GM19397 (cell line): ENCODE data around the gene TTC3.
A peak's percentile ranks its signal among the peaks of the same experiment; 100 is the strongest.

Experiments used
- ATAC-seq: cut with Tn5 transposase; IDR thresholded peaks from one replicate; pipeline ENCODE4 v1.9.1; 2021; ENCODE audit warnings: mild to moderate bottlenecking, moderate library complexity; ENCODE audit not compliant: unreplicated experiment

The TTC3 gene

GRCh38 chr21:37061926-37062592 lies 11.0 kb upstream of the TTC3 start:
- no peak for ATAC-seq

DNA sequence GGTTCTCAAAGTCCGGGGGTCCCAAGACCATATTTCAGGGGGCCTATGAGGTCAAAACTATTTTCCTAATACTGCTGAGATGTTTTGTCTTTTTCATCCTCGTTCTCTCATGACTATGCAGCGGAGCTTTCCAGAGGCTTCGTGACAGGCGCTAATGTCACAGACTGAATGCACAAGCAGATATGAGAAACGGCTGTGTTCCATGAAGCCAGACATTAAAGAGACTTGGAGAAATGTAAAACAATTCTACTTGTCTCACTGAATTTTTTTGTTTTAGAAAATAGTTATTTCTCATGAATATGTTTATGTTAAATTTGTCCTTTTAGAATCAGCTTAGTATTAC lies 10.5 kb upstream of the TTC3 start:
- no peak for ATAC-seq

DNA sequence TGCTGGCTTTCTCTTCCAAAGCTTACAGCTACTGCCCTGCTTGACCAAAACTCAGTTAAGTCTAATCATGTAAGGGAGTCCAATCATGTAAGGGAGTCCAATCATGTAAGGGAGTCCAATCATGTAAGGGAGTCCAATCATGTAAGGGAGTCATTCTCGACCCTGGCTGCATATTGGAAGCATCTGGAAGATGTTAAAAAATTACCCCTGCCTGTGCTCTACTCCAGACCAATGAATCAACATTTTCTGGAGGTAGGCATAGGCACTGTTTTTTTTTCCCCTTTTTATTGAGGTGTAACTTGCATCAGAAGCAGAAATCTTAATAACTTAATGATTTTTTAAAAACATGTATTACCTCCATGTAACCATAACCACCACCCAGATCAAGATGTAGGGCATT lies 9.6 kb upstream of the TTC3 start:
- ATAC-seq: no peak

DNA sequence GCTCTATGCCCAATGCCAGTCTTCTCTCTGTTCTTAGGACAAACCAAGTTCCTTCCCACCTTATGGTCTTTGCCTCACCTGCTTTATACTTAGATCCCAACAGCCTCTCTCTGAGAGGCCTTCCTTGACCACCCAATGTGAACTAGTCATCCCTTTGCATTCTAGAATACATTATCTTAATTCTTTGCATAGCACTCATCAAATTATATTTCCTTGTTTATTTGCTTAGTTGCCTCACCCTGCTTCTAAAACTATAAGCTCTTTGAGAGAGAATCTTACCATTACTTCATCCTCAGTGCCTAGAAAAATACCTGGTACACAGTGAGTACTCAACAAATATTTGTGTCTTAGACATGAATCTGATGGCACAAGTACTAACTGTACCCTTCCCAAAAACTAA lies 8.2 kb upstream of the TTC3 start:
- no peak for ATAC-seq

DNA sequence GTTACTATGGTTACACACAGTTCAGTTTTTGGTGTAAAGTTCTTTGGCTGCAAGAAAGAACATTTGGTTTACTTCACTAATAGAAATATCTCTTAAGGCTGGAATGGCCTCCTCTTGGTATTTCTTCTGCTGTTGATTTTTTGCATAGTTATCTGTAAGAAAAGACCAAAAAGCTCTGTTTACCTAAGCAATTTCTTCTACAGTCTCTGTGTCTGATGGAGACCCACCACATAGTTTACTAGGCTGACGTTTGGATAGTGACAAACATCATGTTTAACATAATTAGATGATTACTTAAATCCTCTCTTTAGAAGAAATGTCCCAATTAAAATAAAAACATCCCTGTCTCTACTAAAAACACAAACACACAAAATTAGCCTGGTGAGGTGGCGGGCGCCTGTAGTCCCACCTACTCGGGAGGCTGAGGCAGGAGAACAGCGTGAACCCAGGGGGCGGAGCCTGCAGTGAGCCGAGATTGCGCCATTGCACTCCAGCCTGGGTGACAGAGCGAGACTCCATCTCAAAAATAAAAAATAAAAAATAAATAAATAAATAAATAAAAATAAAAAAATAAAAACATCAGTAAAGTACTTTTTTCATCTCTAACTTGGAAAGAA lies 7.4 kb upstream of the TTC3 start:
- ATAC-seq: no peak

GRCh38 chr21:37071561-37072273 lies 1.3 kb upstream of the TTC3 start:
- ATAC-seq: no peak

DNA sequence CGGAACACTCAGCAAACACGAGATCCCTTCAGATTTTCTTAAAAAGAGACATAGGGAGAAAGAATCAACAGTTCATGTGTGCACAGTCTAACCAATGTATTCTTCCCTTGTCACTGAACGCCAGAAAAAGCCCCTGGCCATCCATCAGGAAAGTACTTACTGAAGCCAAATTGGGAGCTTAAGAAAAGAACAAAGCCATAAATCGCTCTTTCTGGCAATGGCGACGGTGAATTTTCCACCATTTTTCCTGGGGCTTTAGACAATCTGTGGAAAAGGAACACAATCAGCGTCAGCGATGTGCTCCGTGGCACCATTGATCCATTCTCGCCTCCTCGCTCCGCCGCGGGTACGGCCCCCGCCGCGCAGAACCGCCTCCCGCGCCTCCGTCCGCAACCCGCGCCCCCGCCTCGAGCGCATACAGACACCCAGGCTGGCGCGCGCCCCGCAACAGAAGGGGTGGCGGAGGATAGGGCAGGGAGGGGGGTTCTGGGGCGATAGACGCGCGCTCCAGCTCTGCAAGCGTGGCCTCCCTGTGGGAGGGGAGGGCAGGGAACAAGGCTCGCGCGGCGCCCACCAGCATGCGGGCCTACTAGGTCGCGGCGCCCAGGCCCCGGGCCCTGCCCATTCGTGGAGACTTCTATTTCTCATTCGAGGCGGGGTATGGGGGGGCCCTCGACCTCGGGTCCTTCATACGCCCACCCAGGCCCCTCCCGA lies 623 bp upstream of the TTC3 start:
- peak; percentile 38 for ATAC-seq

GRCh38 chr21:37073417-37074196 lies 553 bp downstream of the TTC3 start:
- peak; percentile 22 for ATAC-seq

DNA sequence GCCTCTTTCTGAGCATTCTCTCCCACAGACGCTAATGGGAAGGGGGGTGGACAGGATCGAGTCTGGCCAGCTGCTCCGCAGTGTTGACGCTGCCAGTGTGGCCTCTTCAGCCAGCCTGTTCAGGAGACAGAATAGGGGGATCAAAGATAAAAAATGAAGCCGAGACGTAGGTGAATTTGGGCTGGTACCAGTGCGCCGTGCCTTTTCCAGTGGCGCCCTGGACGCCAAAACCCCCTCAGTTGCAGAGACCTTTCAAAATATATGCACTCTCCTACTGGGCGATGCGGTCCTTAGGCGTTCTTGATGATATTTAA lies 1.1 kb downstream of the TTC3 start:
- no peak for ATAC-seq

DNA sequence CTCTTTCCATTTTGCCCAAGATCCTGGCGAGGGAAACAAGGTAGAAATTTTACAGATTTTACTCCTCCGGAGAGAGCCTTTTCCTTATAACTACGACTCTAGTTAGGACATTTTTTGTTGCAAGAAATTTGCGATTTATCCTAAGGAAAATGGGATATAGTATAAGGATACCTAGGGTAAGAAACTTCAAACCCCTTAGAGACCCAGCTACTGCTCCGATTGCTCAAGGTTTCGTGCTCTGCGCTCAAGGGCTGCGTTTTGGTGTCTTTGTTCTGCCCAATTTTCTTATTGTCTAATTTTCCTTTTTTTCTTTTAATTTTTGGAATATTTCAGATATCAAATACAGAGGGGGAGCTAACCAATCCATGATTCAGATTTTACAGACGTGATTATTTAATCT lies 1.5 kb downstream of the TTC3 start:
- ATAC-seq: no peak

GRCh38 chr21:37075214-37075770 lies 2.2 kb downstream of the TTC3 start:
- no peak for ATAC-seq

DNA sequence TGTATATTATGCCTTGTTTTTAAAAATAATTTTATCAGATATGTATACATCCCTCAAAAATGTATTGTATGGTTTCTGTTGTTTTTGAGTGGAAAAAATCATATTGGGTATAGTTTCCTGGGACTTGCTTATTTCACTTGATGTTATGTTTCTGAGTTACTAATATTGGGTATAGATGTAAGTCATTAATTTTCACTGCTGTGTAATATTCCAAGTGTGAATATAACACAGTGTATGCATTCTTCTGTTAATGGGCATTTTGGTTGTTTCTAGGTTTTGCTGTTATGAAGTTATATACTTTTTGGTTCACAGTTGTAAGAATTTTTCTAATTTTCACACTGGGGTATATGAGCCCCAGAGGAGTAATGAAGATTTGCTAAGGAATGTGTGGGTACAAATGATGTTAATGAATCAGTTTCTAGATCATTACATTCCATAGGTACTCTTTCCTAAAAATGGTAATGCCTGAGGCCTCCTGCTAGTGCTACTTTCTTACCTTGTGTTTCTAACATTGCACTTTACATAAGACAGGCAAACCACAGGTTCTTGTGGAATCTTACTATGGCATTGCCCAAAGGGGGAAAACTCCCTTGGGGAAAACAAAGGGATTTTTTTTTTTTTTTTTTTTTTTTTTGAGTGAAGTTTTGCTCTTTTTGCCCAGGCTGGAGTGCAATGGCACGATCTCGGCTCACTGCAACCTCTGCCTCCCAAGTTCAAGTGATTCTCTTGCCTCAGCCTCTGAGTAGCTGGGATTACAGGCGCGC lies 3.2 kb downstream of the TTC3 start:
- ATAC-seq: no peak

DNA sequence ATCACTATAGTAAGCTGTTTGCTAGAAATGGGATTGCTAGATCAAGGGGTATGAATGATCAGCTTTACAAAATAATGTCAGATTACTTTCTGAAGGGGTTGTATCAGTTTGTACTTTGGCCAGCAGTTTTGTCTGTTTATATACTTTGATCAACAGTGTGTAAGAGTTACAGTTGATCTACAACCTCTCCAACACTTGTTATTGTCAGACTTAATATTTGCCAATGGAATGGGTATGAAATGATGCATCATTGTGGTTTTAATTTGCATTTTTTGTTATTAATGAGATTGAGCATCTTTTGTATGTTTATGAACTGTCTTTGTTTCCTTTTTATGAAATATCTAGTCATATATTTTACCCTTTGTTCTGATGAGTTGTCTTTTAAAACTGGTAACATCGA lies 4.3 kb downstream of the TTC3 start:
- no peak for ATAC-seq

DNA sequence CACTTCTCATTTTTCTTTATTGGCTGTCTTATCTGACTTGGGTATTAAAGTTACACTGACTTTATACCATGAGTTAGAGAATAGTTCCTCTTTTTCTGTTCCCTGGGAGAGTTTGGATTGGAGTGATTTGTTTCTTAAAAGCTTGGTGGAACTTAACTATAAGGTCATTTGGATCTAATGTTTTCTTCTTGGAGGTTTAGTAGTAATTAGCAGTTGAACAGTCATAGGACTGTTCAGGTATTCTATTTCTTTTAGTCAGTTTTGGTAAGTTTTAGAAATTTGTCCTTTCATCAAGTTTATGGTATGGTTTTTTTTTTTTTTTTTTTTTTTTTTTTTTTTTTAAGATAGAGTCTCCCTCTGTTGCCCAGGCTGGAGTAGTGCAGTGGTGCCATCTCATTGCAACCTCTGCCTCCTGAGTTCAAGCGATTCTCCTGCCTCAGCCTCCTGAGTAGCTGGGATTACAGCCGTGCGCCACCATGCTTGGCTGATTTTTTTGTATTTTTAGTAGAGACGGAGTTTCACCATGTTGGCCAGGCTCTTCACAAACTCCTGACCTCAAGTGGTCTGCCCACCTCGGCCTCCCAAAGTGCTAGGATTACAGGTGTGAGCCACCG lies 6.3 kb downstream of the TTC3 start:
- ATAC-seq: no peak

GRCh38 chr21:37082375-37082774 lies 9.3 kb downstream of the TTC3 start:
- no peak for ATAC-seq

- no peak for ATAC-seq
Measured at GRCh38 chr21:37082856-37083528, 9.9 kb downstream of the TTC3 start.

DNA sequence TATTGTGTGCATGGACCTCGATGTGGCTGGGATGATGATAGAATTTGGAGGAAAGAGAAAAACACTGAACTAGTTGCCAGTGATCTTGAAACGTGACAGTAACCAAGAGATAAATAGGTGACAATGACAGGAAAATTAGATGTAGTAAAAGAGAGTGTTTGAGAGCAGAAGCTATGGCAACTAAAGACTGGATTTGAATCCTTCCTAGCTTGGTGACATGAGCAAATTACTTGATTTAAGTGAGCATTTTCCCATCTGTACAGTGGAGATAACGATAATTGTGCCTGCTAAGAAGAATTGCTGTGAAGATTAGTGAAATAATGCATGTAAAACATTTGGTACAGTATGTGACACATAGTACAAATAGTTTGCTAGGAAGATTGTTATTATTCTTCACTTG lies 12.7 kb downstream of the TTC3 start:
- no peak for ATAC-seq

DNA sequence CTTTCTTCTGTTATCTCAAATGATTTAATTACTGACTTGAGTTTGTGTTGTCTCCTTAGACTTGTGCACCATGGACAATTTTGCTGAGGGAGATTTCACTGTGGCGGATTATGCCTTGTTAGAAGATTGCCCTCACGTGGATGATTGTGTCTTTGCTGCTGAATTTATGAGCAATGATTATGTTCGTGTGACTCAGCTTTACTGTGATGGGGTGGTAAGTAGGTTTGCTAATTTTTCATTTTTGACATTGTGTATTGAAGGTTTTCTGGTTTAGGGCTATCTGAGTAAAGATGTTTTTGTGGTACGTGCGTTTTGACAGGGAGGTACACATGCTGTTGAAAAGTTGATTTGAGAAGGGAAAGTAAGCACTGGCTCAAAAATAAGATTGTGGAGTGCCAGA lies 14.1 kb downstream of the TTC3 start:
- no peak for ATAC-seq

DNA sequence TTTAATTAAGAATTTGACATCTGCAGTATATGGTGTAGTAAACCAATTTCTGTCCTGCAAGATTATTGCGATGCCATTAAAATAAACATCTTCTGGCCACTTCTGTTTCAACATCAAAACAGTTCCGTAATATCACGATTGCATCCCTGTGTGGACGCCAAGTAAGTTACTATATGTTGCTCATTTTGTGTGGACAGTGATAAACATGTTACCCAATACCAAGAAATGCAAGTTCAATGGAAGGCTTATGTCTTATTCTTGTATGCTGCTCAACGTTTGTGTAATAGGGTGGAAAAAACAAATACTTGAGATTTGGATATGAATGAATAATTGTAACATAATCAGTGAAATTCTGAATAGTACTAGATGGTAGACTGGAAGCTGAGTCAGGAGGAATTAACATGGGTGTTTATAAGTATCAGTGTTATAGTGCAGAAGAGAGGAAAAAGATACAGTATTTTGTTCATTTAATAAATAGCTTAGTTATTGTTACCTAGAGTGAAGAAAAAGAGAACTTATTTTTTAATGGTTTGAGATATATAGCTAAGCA lies 15.2 kb downstream of the TTC3 start:
- no peak for ATAC-seq
